ENCODE measurements around the gene IFI35. TPM values are rescaled to one million over a fixed set of nuclear protein-coding genes. Genes with fewer than 3 reads are reported as not detected.

Gene IFI35
- total RNA-seq, 1 donor from 2014 or later: 14.4 TPM

GRCh38 chr17:43019418-43019817 lies 12.8 kb downstream of the IFI35 start:
- DNase-seq (no peak), ATAC-seq (ENCODE audit: poor library complexity) (no peak)
- intact Hi-C loops (cut with DNase I): no loop called here

GRCh38 chr17:43020030-43020621 lies 13.5 kb downstream of the IFI35 start:
- ATAC-seq (ENCODE audit: poor library complexity): no peak
- DNase-seq: no peak
- intact Hi-C loops (cut with DNase I): loop anchor here (10.0 kb wide), 1 partner anchor 105 kb away; the partner anchor contains the start of gene BRCA1

GRCh38 chr17:43020789-43021740 lies 14.5 kb downstream of the IFI35 start:
- intact Hi-C loops (cut with DNase I): loop anchor here (10.0 kb wide), 1 partner anchor 104 kb away; the partner anchor contains the start of gene BRCA1
- ATAC-seq (ENCODE audit: poor library complexity) (peak; percentile 34), DNase-seq (peak; percentile 80)

GRCh38 chr17:43021741-43022512 lies 15.3 kb downstream of the IFI35 start, which contains the start of gene VAT1:
Gene VAT1 (minus strand): TSS chr17:43022385. CDS start chr17:43022322, 63 bp downstream.
- ATAC-seq (ENCODE audit: poor library complexity) (peak; percentile 89), DNase-seq (peak; percentile 90)
- intact Hi-C loops (cut with DNase I): loop anchor here (10.0 kb wide), 1 partner anchor 103 kb away; the partner anchor contains the start of gene BRCA1

- ATAC-seq (ENCODE audit: poor library complexity) (peak; percentile 71), DNase-seq (peak; percentile 90)
- intact Hi-C loops (cut with DNase I): loop anchor here (10.0 kb wide), 1 partner anchor 100 kb away; the partner anchor contains the start of gene BRCA1
These were observed 18.1 kb downstream of the IFI35 start, which contains the start of gene RND2 for GRCh38 chr17:43024407-43025289. Gene RND2 (plus strand): TSS chr17:43025231. CDS start chr17:43025348, 117 bp downstream.

- intact Hi-C loops (cut with DNase I): loop anchor here (10.0 kb wide), 1 partner anchor 100 kb away; the partner anchor contains the start of gene BRCA1
- ATAC-seq (ENCODE audit: poor library complexity) (no peak), DNase-seq (no peak)
These were observed 18.7 kb downstream of the IFI35 start for GRCh38 chr17:43025290-43025657.

- ATAC-seq (ENCODE audit: poor library complexity) (no peak), DNase-seq (no peak)
- intact Hi-C loops (cut with DNase I): loop anchor here (10.0 kb wide), 1 partner anchor 99 kb away; the partner anchor contains the start of gene BRCA1
These were observed 19.4 kb downstream of the IFI35 start for GRCh38 chr17:43025766-43026537.

- DNase-seq: no peak
- ATAC-seq (ENCODE audit: poor library complexity): no peak
- intact Hi-C loops (cut with DNase I): loop anchor here (10.0 kb wide), 1 partner anchor 98 kb away; the partner anchor contains the start of gene BRCA1
These were observed 20.0 kb downstream of the IFI35 start for GRCh38 chr17:43026595-43026994.

GRCh38 chr17:43027091-43028032 lies 20.8 kb downstream of the IFI35 start:
- ATAC-seq (ENCODE audit: poor library complexity) (no peak), DNase-seq (no peak)
- intact Hi-C loops (cut with DNase I): loop anchor here (10.0 kb wide), 1 partner anchor 97 kb away; the partner anchor contains the start of gene BRCA1

- intact Hi-C loops (cut with DNase I): loop anchor here (10.0 kb wide), 1 partner anchor 96 kb away; the partner anchor contains the start of gene BRCA1
- DNase-seq: no peak
- ATAC-seq (ENCODE audit: poor library complexity): no peak
These were observed 21.8 kb downstream of the IFI35 start for GRCh38 chr17:43028221-43028861.

- ATAC-seq (ENCODE audit: poor library complexity): peak; percentile 10
- no peak for DNase-seq
- intact Hi-C loops (cut with DNase I): no loop called here
These were observed 23.7 kb downstream of the IFI35 start for GRCh38 chr17:43030137-43030767.

GRCh38 chr17:43031666-43032065 lies 25.1 kb downstream of the IFI35 start:
- intact Hi-C loops (cut with DNase I): no loop called here
- ATAC-seq (ENCODE audit: poor library complexity): no peak
- no peak for DNase-seq

GRCh38 chr17:43033948-43034881 lies 27.6 kb downstream of the IFI35 start:
- intact Hi-C loops (cut with DNase I): no loop called here
- ATAC-seq (ENCODE audit: poor library complexity) (no peak), DNase-seq (no peak)

- ATAC-seq (ENCODE audit: poor library complexity) (no peak), DNase-seq (no peak)
- intact Hi-C loops (cut with DNase I): no loop called here
These were observed 28.3 kb downstream of the IFI35 start for GRCh38 chr17:43034894-43035293.

Measured in Right ventricle myocardium superior (tissue), 1 donor.